Stomach (tissue), 4 donors: Measurements from ENCODE around the gene HNRNPA1.

Experiments
- CTCF ChIP-seq, 7 experiments: fragments of 450-650 bp in 4 of 7; fragments of 200-600 bp in 3 of 7; sonication (generic) in 3 of 7; IDR thresholded peaks; one replicate each; pipeline ENCODE4 v1.5.1; 2016 to 2019; ENCODE audit warnings: antibody characterized with exemption in 7 of 7, control low read depth in 2 of 7, mild to moderate bottlenecking in 1 of 7
- POLR2A ChIP-seq, 4 donors: fragments of 450-650 bp; IDR thresholded peaks; one replicate each; pipeline ENCODE4 v1.6.1; 2016; ENCODE audit warnings: antibody characterized with exemption in 4 of 4, control low read depth in 2 of 4, mild to moderate bottlenecking in 1 of 4, moderate library complexity in 1 of 4
- POLR2AphosphoS5 ChIP-seq, 3 donors: sonication (generic); formaldehyde crosslinking; IDR thresholded peaks; one replicate each; pipeline ENCODE4 v1.6.1; 2016; ENCODE audit warnings: antibody characterized with exemption in 3 of 3

- no peak for TF ChIP-seq CTCF (IDR thresholded peaks at IDR 0.05)
- no peak for TF ChIP-seq POLR2A (IDR thresholded peaks at IDR 0.05)
- TF ChIP-seq POLR2AphosphoS5 (IDR thresholded peaks at IDR 0.05): no peak
Measured at GRCh38 chr12:54303640-54304039, 23.1 kb downstream of the HNRNPA1 start.
